Upper lobe of right lung (tissue), 1 donor: Measurements from ENCODE around the gene PGAP1. TPM values are rescaled to one million over a fixed set of nuclear protein-coding genes. Genes with fewer than 3 reads are reported as not detected.
"Not testable (repeated sequence)": the region's sequence is repeated elsewhere in the genome, so short reads cannot be mapped to it uniquely, and the experiment has no call there.

Source experiments
- ATAC-seq: fragments of 200-7000 bp; cut with Tn5 transposase; one replicate; pipeline ENCODE4 v1.9.1; 2020; ENCODE audit warnings: mild to moderate bottlenecking, moderate library complexity
- DNase-seq: peaks from one replicate; pipeline ENCODE4 v3.0.0-alpha.2; 2020
- H3K27ac ChIP-seq: fragments of 200-600 bp; one replicate; pipeline ENCODE4 v1.8.0; 2022
- H3K27me3 ChIP-seq: fragments of 200-600 bp; one replicate; pipeline ENCODE4 v1.8.0; 2022; ENCODE audit warnings: mild to moderate bottlenecking
- H3K36me3 ChIP-seq: fragments of 200-600 bp; one replicate; pipeline ENCODE4 v1.8.0; 2022
- H3K4me1 ChIP-seq: fragments of 200-600 bp; one replicate; pipeline ENCODE4 v1.8.0; 2022
- H3K4me3 ChIP-seq: fragments of 200-600 bp; one replicate; pipeline ENCODE4 v1.8.0; 2022; ENCODE audit warnings: mild to moderate bottlenecking
- H3K9me3 ChIP-seq: fragments of 200-600 bp; one replicate; pipeline ENCODE4 v1.8.0; 2022
- CTCF ChIP-seq: fragments of 200-600 bp; IDR thresholded peaks from one replicate; pipeline ENCODE4 v1.8.0; 2022; ENCODE audit warnings: antibody characterized with exemption
- intact Hi-C: fragments of 100-400 bp; cut with DNase I; formaldehyde crosslinking; loops from one replicate; pipeline ENCODE4 v1.11.0; 2022
- total RNA-seq: library from RNA; stranded (reverse); fragmentation: NEBNext Ultra II Directional; extraction: Animal tissue kit (Norgen Biotek cat#: 25700); gene quantifications from one replicate; pipeline ENCODE4 v1.2.1, GENCODE V29; 2021
- donor health status: DM: no; HTN: yes; CAD: no; lungs with severe emphysema.

PGAP1 gene
- total RNA-seq, 1 donor from 2014 or later = 15.2 TPM

GRCh38 chr2:196913691-196914090 is 12.8 kb downstream of the PGAP1 start:
- intact Hi-C loops = no loop called here
- Histone ChIP-seq H3K9me3 (no peaks in the 10 kb centered on the region), H3K36me3 (peaks cover 7% of the 10 kb centered on the region), H3K4me3 (no peak overlapping the region), H3K4me1 (no peaks in the 10 kb centered on the region), H3K27me3 (no peaks in the 10 kb centered on the region), H3K27ac (no peak overlapping the region)
- ATAC-seq = no peak
- DNase-seq = no peak
- no peak for TF ChIP-seq CTCF

GRCh38 chr2:196905365-196905764 is 21.1 kb downstream of the PGAP1 start:
- H3K36me3 ChIP-seq, DNase-seq, ATAC-seq, H3K4me3 ChIP-seq, intact Hi-C loops, H3K9me3 ChIP-seq, H3K27ac ChIP-seq, H3K27me3 ChIP-seq, H3K4me1 ChIP-seq: not testable (repeated sequence)

- intact Hi-C loops = no loop called here
Observed at GRCh38 chr2:196902828-196903227, 23.7 kb downstream of the PGAP1 start.

GRCh38 chr2:196900843-196901242 is 25.7 kb downstream of the PGAP1 start:
- no peak for ATAC-seq
- Histone ChIP-seq H3K27me3 (no peaks in the 10 kb centered on the region), H3K4me3 (no peak overlapping the region), H3K4me1 (no peaks in the 10 kb centered on the region), H3K27ac (no peak overlapping the region), H3K9me3 (no peaks in the 10 kb centered on the region), H3K36me3 (no peaks in the 10 kb centered on the region)
- intact Hi-C loops = no loop called here
- DNase-seq = no peak
- TF ChIP-seq CTCF = no peak

More at GRCh38 chr2:196902828-196903227, 23.7 kb downstream of the PGAP1 start:
- H3K4me1 ChIP-seq = no peaks in the 10 kb centered on the region
- H3K4me3 ChIP-seq = no peak overlapping the region
- DNase-seq (no peak), ATAC-seq (no peak)
- H3K27ac ChIP-seq = no peak overlapping the region
- H3K9me3 ChIP-seq = no peaks in the 10 kb centered on the region
- TF ChIP-seq CTCF = no peak
- no peaks in the 10 kb centered on the region for H3K27me3 ChIP-seq
- no peaks in the 10 kb centered on the region for H3K36me3 ChIP-seq

- ATAC-seq (no peak), DNase-seq (no peak)
- Histone ChIP-seq H3K27ac (no peak overlapping the region), H3K36me3 (no peaks in the 10 kb centered on the region), H3K9me3 (no peaks in the 10 kb centered on the region), H3K4me3 (no peak overlapping the region), H3K27me3 (no peaks in the 10 kb centered on the region), H3K4me1 (no peaks in the 10 kb centered on the region)
- intact Hi-C loops = no loop called here
- TF ChIP-seq CTCF = no peak
Observed at GRCh38 chr2:196899976-196900375, 26.5 kb downstream of the PGAP1 start.

GRCh38 chr2:196891136-196891535 is 35.4 kb downstream of the PGAP1 start:
- no peak for DNase-seq
- Histone ChIP-seq H3K4me1 (no peaks in the 10 kb centered on the region), H3K27me3 (no peaks in the 10 kb centered on the region), H3K9me3 (no peaks in the 10 kb centered on the region), H3K27ac (no peak overlapping the region), H3K36me3 (no peaks in the 10 kb centered on the region), H3K4me3 (no peak overlapping the region)
- no peak for ATAC-seq
- intact Hi-C loops = no loop called here
- no peak for TF ChIP-seq CTCF
